A549 treated with ZK216348 at 1 μM for 4 hours (cell line): Measurements from ENCODE around the gene ORAI2. TPM values are rescaled to one million over a fixed set of nuclear protein-coding genes. Genes with fewer than 3 reads are reported as not detected.

Experiments used
- total RNA-seq: library from RNA; stranded (reverse); fragments of 200-300 nt; extraction: Qiagen RNA extraction; gene quantifications from 5 replicates; pipeline ENCODE4 v1.2.3, GENCODE V29; 2022; ENCODE audit warnings: low read depth

Gene ORAI2
- 17.7 to 38.1 TPM (median 37.1 TPM) in 5 replicates for total RNA-seq

DNA sequence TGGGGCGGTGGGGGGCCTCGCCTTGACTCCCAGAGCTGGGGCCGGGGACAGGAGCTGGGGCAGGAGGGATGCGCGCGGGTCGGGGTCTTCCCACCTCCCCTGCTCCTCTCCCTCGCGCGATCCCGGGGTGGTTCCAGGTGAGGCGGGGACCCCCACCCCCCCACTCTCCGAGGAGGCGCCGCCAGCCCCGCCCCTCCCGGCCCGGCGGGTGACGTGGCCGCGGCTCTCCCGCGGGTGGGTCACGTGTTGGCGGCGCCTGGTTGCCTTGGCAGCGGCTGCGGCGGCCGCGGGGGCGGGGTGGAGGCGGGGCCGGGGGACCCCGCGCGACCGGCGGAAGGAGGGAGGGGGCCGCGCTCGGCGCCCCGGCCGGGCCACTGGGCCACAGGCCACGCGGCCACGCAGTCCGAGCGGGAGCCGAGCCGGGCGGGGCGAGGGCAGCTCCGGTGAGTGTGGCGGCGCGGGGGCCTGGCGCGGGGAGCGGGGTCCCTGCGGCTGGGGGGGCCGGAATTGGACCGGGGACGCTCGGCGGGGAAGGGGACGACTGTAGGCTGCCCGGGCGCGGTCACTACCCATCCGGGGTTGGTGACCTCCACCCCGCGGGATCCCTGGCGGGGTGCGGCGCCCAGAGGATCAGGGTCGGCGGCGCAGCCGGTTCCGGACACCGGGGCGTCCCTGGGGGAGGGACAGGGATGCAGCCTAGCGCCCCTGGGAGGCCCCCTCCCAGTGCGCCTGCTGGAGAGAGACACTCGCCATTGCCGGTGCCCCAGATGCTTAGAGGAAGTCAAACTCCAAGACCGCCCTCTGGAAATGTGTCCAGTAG, at the start of gene ORAI2:
ORAI2 (plus strand) TSS at position 357 of the 820 bp plus-strand sequence. CDS start 5,382 bp downstream, outside the sequence.

DNA sequence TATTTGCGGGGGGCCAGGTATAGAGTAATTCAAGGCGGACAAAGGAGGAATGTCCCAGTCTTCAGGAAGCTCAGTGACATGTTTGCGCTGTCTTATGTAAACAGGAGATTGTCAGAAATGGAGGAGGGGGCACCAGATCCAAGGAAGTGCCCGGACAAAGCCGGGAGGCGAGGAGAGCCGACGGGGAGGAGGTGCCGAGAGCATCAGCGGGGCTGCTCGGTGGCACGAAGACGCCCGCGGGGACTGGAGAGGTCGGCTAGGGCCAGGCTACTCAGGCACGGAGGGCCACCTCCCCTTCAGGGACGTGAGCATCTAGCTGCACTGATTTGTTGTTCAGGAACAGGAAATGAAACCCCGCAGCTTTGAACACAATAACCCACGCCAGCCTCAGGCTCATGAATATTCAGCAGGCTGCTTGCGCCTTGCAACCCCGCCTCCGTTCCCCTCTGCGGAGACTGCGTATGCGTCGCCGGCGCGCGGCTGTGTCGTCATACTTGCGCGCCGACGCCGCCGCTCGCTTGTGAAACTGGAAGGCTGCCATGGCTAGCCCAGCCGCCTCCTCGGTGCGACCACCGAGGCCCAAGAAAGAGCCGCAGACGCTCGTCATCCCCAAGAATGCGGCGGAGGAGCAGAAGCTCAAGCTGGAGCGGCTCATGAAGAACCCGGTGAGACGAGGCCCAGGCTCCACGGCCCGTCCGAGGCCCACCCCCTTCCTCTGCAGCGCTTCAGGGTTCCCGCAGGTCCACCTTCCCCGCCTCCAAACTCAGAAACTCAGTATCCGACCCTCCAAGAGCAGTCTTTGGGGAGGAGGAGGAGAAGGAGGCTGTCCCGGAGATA, 37.3 kb upstream of the ORAI2 start, which contains the start of gene PRKRIP1:
PRKRIP1 (plus strand) TSS at position 491 of the 837 bp plus-strand sequence; CDS start at position 540, 49 bp downstream.

DNA sequence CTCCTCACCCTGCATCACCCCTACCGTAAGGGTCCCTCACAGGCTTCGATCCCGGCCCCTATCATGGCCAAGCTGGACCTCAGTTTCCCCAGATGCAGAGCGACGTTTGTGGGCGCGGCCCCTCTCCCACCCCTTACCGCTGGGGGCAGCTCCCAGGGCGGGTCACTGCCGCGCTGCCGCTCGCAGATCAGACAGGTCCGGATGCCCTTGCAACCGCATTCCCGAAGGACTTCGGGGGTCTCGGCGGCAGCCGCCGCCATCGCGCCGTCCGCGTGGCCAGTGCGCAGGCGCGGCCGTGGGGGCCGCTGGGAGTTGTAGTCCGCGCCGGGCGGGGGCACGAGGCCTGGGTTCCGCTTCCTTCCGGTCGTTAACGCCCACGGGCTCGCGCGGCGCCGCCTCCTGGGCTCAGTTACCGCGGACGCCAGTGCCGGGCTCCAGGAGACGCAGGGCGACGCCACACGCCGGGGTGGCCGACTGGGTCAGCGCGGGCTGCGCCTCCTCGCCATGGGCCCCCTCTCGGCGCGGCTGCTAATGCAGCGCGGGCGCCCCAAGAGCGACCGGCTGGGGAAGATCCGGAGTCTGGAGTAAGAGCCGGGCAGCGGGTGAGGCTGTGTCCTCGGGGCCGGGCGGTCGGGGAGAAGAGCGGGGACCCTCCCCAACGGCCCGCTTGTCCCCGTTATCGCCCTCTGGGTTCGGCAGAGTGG, 31.4 kb downstream of the ORAI2 start, which contains the start of the genes ALKBH4 and LRWD1:
ALKBH4 (minus strand) TSS at position 287 of the 704 bp plus-strand sequence; CDS start at position 260, 27 bp downstream.
LRWD1 (plus strand) TSS at position 408 of the 704 bp plus-strand sequence; CDS start at position 505, 97 bp downstream.

DNA sequence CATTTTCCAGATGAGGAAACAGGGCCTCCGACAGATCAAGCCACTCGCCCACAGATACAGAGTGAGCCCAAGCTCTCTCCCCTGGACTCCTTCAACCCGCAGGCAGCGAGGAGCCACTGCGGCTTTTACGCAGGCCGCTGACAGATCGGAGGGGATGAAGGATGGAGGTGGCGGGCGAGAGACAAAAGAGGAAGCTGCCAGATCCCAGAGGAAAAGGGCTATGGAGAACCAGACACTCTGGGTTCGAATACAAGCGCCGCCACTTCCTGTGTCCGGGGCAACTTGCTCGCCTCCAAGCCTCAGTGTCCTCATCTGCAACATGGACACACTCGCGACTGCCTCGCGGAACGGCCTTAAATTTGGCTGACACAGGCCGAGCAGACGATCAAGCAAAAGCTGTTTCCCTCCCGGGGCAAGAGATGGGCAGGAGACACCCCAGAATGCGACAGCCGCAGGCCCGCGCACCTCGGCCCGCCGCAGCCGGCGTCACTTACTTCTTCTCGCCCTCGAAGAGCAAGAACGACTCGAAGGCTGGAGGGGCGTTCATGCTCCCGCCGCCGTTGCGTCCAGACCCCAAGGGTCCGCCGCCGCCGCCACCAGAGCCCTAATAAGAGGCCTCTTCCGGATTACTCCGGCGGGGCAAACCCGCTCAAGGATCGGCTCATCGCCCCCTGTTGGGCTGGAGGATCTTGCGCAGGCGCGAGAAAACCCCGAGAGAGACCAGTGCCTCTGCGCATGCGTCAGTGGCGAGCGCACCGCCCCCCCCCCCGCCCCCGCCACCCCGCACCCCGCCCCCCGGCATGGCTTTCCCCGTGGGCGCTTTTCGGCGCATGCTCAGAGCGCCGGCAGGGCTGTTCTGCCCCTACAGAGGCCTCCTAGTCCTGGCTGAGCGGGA, 45.2 kb downstream of the ORAI2 start, which contains the start of gene POLR2J:
POLR2J (minus strand) TSS at position 609 of the 895 bp plus-strand sequence; CDS start at position 547, 62 bp downstream.

Other genes with a start within 250 kb of the ORAI2 start
- gene SH2B2, start 146.7 kb upstream of the ORAI2 start, total RNA-seq: 1.2 to 4.6 TPM (median 3.8 TPM) in 5 replicates
- gene SPDYE6, start 77.1 kb upstream of the ORAI2 start, total RNA-seq: not detected in 5 replicates
- 18.0 to 24.4 TPM (median 22.2 TPM) in 5 replicates for gene PRKRIP1, start 37.2 kb upstream of the ORAI2 start, total RNA-seq
- 8.2 to 13.5 TPM (median 10.7 TPM) in 5 replicates for gene ALKBH4, start 31.3 kb downstream of the ORAI2 start, total RNA-seq
- 17.5 to 35.3 TPM (median 33.2 TPM) in 5 replicates for gene LRWD1, start 31.4 kb downstream of the ORAI2 start, total RNA-seq
- gene POLR2J, start 45.3 kb downstream of the ORAI2 start, total RNA-seq: 103 to 132 TPM (median 108 TPM) in 5 replicates
- 0.78 to 2.1 TPM (median 1.5 TPM) in 5 replicates for gene RASA4B, start 84.2 kb downstream of the ORAI2 start, total RNA-seq
- 2.1 to 5.0 TPM (median 2.6 TPM) in 5 replicates for gene UPK3BL2, start 110.1 kb downstream of the ORAI2 start, total RNA-seq
- gene SPDYE2, start 117.7 kb downstream of the ORAI2 start, total RNA-seq: not detected in 5 replicates
- gene POLR2J3, start 139.0 kb downstream of the ORAI2 start, total RNA-seq: 17.4 to 50.4 TPM (median 26.3 TPM) in 5 replicates
- 1.4 to 2.8 TPM (median 2.3 TPM) in 5 replicates for gene RASA4, start 183.2 kb downstream of the ORAI2 start, total RNA-seq
- gene UPK3BL1, start 209.2 kb downstream of the ORAI2 start, total RNA-seq: 5.6 to 14.5 TPM (median 11.7 TPM) in 5 replicates
- not detected in 5 replicates for gene SPDYE2B, start 216.7 kb downstream of the ORAI2 start, total RNA-seq
- gene POLR2J2, start 238.1 kb downstream of the ORAI2 start, total RNA-seq: 0.26 to 0.89 TPM (median 0.36 TPM) in 4 of 5 replicates, not detected in the other